ENCODE data around the gene DCUN1D4. TPM values are rescaled to one million over a fixed set of nuclear protein-coding genes. Genes with fewer than 3 reads are reported as not detected.
"Not testable (repeated sequence)": the region's sequence is repeated elsewhere in the genome, so short reads cannot be mapped to it uniquely, and the experiment has no call there.

Gene DCUN1D4
- total and polyA plus RNA-seq, 2 donors = 32.3 to 80.3 TPM

GRCh38 chr4:51932261-51932660 lies 89.3 kb downstream of the DCUN1D4 start:
- no peaks in the 10 kb centered on the region for H3K4me1 ChIP-seq (ENCODE audit: insufficient read depth)
- no peak overlapping the region for H3K4me3 ChIP-seq (ENCODE audit: low read depth, low read length)
- no peak overlapping the region for H3K27ac ChIP-seq (ENCODE audit: low read depth)
- WGBS = 38% methylated on average over 2 of the region's 2 CpGs
- DNase-seq (ENCODE audit: extremely low spot score) = no peak
- H3K36me3 ChIP-seq (ENCODE audit: insufficient read depth) = no peaks in the 10 kb centered on the region

GRCh38 chr4:51932684-51933083 lies 89.7 kb downstream of the DCUN1D4 start:
- Histone ChIP-seq H3K36me3 (ENCODE audit: insufficient read depth) (no peaks in the 10 kb centered on the region), H3K4me3 (ENCODE audit: low read depth, low read length) (no peak overlapping the region), H3K4me1 (ENCODE audit: insufficient read depth) (no peaks in the 10 kb centered on the region), H3K27ac (ENCODE audit: low read depth) (no peak overlapping the region)
- DNase-seq (ENCODE audit: extremely low spot score) = no peak
- WGBS = 69% methylated on average over 3 of the region's 3 CpGs

GRCh38 chr4:51940460-51940859 lies 97.5 kb downstream of the DCUN1D4 start:
- not testable (repeated sequence) for DNase-seq (ENCODE audit: extremely low spot score); H3K27ac ChIP-seq (ENCODE audit: low read depth); H3K4me3 ChIP-seq (ENCODE audit: low read depth, low read length); H3K4me1 ChIP-seq (ENCODE audit: insufficient read depth); H3K36me3 ChIP-seq (ENCODE audit: insufficient read depth)
- WGBS = 87% methylated on average over 13 of the region's 13 CpGs

GRCh38 chr4:51942108-51942832 lies 99.3 kb downstream of the DCUN1D4 start:
- Histone ChIP-seq H3K4me3 (ENCODE audit: low read depth, low read length) (no peak overlapping the region), H3K27ac (ENCODE audit: low read depth) (no peak overlapping the region), H3K36me3 (ENCODE audit: insufficient read depth) (no peaks in the 10 kb centered on the region), H3K4me1 (ENCODE audit: insufficient read depth) (no peaks in the 10 kb centered on the region)
- 80% methylated on average over 6 of the region's 6 CpGs for WGBS
- DNase-seq (ENCODE audit: extremely low spot score) = no peak

GRCh38 chr4:51942833-51943215 lies 99.9 kb downstream of the DCUN1D4 start:
- Histone ChIP-seq H3K36me3 (ENCODE audit: insufficient read depth) (no peaks in the 10 kb centered on the region), H3K4me1 (ENCODE audit: insufficient read depth) (no peaks in the 10 kb centered on the region), H3K27ac (ENCODE audit: low read depth) (no peak overlapping the region), H3K4me3 (ENCODE audit: low read depth, low read length) (no peak overlapping the region)
- DNase-seq (ENCODE audit: extremely low spot score) = no peak
- WGBS = 77% methylated on average over 2 of the region's 2 CpGs

GRCh38 chr4:51943221-51943620 lies 100.3 kb downstream of the DCUN1D4 start:
- no peak overlapping the region for H3K27ac ChIP-seq (ENCODE audit: low read depth)
- no peaks in the 10 kb centered on the region for H3K4me1 ChIP-seq (ENCODE audit: insufficient read depth)
- H3K36me3 ChIP-seq (ENCODE audit: insufficient read depth) = no peaks in the 10 kb centered on the region
- no peak overlapping the region for H3K4me3 ChIP-seq (ENCODE audit: low read depth, low read length)
- 67% methylated on average over 6 of the region's 6 CpGs for WGBS
- no peak for DNase-seq (ENCODE audit: extremely low spot score)

- Histone ChIP-seq H3K27ac (ENCODE audit: low read depth) (no peak overlapping the region), H3K4me3 (ENCODE audit: low read depth, low read length) (no peak overlapping the region), H3K4me1 (ENCODE audit: insufficient read depth) (no peaks in the 10 kb centered on the region), H3K36me3 (ENCODE audit: insufficient read depth) (no peaks in the 10 kb centered on the region)
- 53% methylated on average over 2 of the region's 2 CpGs for WGBS
- no peak for DNase-seq (ENCODE audit: extremely low spot score)
These were observed 115.4 kb downstream of the DCUN1D4 start for GRCh38 chr4:51958199-51958968.

GRCh38 chr4:51960486-51960885 lies 117.5 kb downstream of the DCUN1D4 start:
- 58% methylated on average over 4 of the region's 4 CpGs for WGBS
- Histone ChIP-seq H3K27ac (ENCODE audit: low read depth) (no peak overlapping the region), H3K4me1 (ENCODE audit: insufficient read depth) (no peaks in the 10 kb centered on the region)

GRCh38 chr4:51963841-51964517 lies 121.0 kb downstream of the DCUN1D4 start:
- Histone ChIP-seq H3K4me3 (ENCODE audit: low read depth, low read length) (no peak overlapping the region), H3K4me1 (ENCODE audit: insufficient read depth) (no peaks in the 10 kb centered on the region), H3K27ac (ENCODE audit: low read depth) (no peak overlapping the region), H3K36me3 (ENCODE audit: insufficient read depth) (peaks cover 1% of the 10 kb centered on the region)
- no peak for DNase-seq (ENCODE audit: extremely low spot score)
- 56% methylated on average over 4 of the region's 4 CpGs for WGBS

More at GRCh38 chr4:51960486-51960885, 117.5 kb downstream of the DCUN1D4 start:
- Histone ChIP-seq H3K4me3 (ENCODE audit: low read depth, low read length) (no peak overlapping the region), H3K36me3 (ENCODE audit: insufficient read depth) (peaks cover 1% of the 10 kb centered on the region)
- DNase-seq (ENCODE audit: extremely low spot score) = no peak

- Histone ChIP-seq H3K4me3 (ENCODE audit: low read depth, low read length) (no peak overlapping the region), H3K36me3 (ENCODE audit: insufficient read depth) (peaks cover 1% of the 10 kb centered on the region), H3K4me1 (ENCODE audit: insufficient read depth) (no peaks in the 10 kb centered on the region), H3K27ac (ENCODE audit: low read depth) (no peak overlapping the region)
- WGBS = 79% methylated on average over 1 of the region's 1 CpG
- no peak for DNase-seq (ENCODE audit: extremely low spot score)
These were observed 122.9 kb downstream of the DCUN1D4 start for GRCh38 chr4:51965862-51966261.

Other genes with a start within 250 kb of the DCUN1D4 start
- gene LRRC66, start 177.2 kb downstream of the DCUN1D4 start, total RNA-seq = 0.63 TPM
- gene LRRC66, start 177.2 kb downstream of the DCUN1D4 start, polyA plus RNA-seq = 0.16 TPM
- gene SGCB, start 195.1 kb downstream of the DCUN1D4 start, total RNA-seq = 78.8 TPM
- gene SGCB, start 195.1 kb downstream of the DCUN1D4 start, polyA plus RNA-seq = 49.2 TPM
- gene SPATA18, start 208.2 kb downstream of the DCUN1D4 start, total RNA-seq = 4.0 TPM
- 0.96 TPM for gene SPATA18, start 208.2 kb downstream of the DCUN1D4 start, polyA plus RNA-seq

Measured in urinary bladder (tissue), 4 donors.